Transverse colon (tissue), 4 donors: ENCODE results near the gene PARP1.

Experiments used
- EP300 ChIP-seq: sonication (generic); formaldehyde crosslinking; IDR thresholded peaks from one replicate; pipeline ENCODE4 v1.6.1; 2017; ENCODE audit warnings: antibody characterized with exemption, low read depth
- POLR2A ChIP-seq: fragments of 450-650 bp; IDR thresholded peaks from one replicate; pipeline ENCODE4 v1.6.1; 2016; ENCODE audit warnings: antibody characterized with exemption, mild to moderate bottlenecking, moderate library complexity
- POLR2AphosphoS5 ChIP-seq, 3 donors: sonication (generic); formaldehyde crosslinking; IDR thresholded peaks; one replicate each; pipeline ENCODE4 v1.6.1; 2016; ENCODE audit warnings: antibody characterized with exemption in 3 of 3
- TF ChIP-seq, protein P1 (sequence below), 5 experiments: fragments of 200-600 bp in 3 of 5; fragments of 450-650 bp in 2 of 5; sonication (generic) in 3 of 5; IDR thresholded peaks; 1 replicate in 2 of 5; 2 replicates in 3 of 5; pipeline ENCODE4 v1.5.1; 2016 to 2017; ENCODE audit warnings: antibody characterized with exemption in 5 of 5, inconsistent platforms in 3 of 5, mild to moderate bottlenecking in 2 of 5, moderate library complexity in 1 of 5

DNA sequence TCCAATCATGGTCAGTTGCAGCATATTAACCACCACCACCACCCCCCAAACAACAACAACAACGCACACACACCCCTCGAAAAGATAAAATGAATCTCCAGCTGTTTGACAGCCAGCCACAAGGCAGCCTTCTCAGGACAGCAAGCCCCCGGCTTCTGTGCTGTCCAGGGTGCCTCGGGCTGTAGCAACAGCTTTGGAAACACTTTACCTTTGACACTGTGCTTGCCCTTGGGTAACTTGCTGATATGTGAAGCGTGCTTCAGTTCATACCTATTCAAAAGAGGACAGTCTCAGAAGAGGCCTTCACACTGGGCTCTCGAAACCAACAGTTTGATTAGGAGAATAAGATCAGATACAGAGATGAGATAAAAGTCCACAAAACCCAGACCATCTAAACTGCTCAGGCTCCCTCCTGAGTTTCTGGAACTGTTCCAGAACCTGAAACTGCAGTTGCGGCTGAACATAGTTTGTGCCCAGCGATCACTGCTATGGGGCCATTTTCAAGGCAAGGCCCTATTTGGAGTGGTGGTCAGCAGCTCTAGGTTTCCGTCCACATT is 44.9 kb downstream of the PARP1 start:
- TF ChIP-seq, protein P1, sequence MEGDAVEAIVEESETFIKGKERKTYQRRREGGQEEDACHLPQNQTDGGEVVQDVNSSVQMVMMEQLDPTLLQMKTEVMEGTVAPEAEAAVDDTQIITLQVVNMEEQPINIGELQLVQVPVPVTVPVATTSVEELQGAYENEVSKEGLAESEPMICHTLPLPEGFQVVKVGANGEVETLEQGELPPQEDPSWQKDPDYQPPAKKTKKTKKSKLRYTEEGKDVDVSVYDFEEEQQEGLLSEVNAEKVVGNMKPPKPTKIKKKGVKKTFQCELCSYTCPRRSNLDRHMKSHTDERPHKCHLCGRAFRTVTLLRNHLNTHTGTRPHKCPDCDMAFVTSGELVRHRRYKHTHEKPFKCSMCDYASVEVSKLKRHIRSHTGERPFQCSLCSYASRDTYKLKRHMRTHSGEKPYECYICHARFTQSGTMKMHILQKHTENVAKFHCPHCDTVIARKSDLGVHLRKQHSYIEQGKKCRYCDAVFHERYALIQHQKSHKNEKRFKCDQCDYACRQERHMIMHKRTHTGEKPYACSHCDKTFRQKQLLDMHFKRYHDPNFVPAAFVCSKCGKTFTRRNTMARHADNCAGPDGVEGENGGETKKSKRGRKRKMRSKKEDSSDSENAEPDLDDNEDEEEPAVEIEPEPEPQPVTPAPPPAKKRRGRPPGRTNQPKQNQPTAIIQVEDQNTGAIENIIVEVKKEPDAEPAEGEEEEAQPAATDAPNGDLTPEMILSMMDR (IDR thresholded peaks at IDR 0.05): no peak
- TF ChIP-seq POLR2A (no peak), EP300 (no peak), POLR2AphosphoS5 (IDR thresholded peaks at IDR 0.05) (no peak)
